Calu3 (cell line): ENCODE measurements around the gene OTP. TPM values are rescaled to one million over a fixed set of nuclear protein-coding genes. Genes with fewer than 3 reads are reported as not detected.
"Not testable (repeated sequence)": the region's sequence is repeated elsewhere in the genome, so short reads cannot be mapped to it uniquely, and the experiment has no call there.

Experiments
- BruUV-seq: library from RNA; stranded (reverse); fragments of 400-500 nt; replicated peaks from 2 replicates; lab custom pipeline; 2021; lab: Mats Ljungman, UMichigan
- CTCF ChIA-PET: fragments of 300-600 bp; sonication (Branson Sonifier 250); formaldehyde crosslinking; loops from one replicate; lab custom pipeline; 2022; ENCODE audit warnings: antibody characterized with exemption; lab: Charles Lee
- DNase-seq: peaks from one replicate; pipeline ENCODE4 v3.0.0; 2022
- H3K27ac Mint-ChIP-seq: one replicate; pipeline ENCODE4 v1.8.0; 2022; ENCODE audit warnings: mixed read lengths; ENCODE audit not compliant: unreplicated experiment
- H3K27me3 Mint-ChIP-seq: one replicate; pipeline ENCODE4 v1.8.0; 2022; ENCODE audit warnings: mixed read lengths; ENCODE audit not compliant: unreplicated experiment
- H3K36me3 Mint-ChIP-seq: one replicate; pipeline ENCODE4 v1.8.0; 2022; ENCODE audit warnings: mild to moderate bottlenecking, moderate library complexity, mixed read lengths; ENCODE audit not compliant: insufficient read depth, unreplicated experiment
- H3K4me1 Mint-ChIP-seq: one replicate; pipeline ENCODE4 v1.8.0; 2022; ENCODE audit warnings: mild to moderate bottlenecking, low read depth, mixed read lengths; ENCODE audit not compliant: unreplicated experiment
- H3K4me3 Mint-ChIP-seq: one replicate; pipeline ENCODE4 v1.8.0; 2022; ENCODE audit warnings: mild to moderate bottlenecking, low read depth, moderate library complexity, mixed read lengths; ENCODE audit not compliant: unreplicated experiment
- H3K9me3 Mint-ChIP-seq: one replicate; pipeline ENCODE4 v1.8.0; 2022; ENCODE audit warnings: low read depth, mixed read lengths; ENCODE audit not compliant: unreplicated experiment
- CTCF ChIP-seq: fragments of 200-600 bp; IDR thresholded peaks from one replicate; pipeline ENCODE4 v1.8.0; 2022; ENCODE audit warnings: antibody characterized with exemption; ENCODE audit not compliant: unreplicated experiment
- intact Hi-C: fragments of 100-400 bp; cut with micrococcal nuclease; formaldehyde crosslinking; loops from one replicate; pipeline ENCODE4 v1.10.0; 2022; ENCODE audit not compliant: unreplicated experiment
- total RNA-seq: library from RNA; stranded (reverse); gene quantifications from 2 replicates; pipeline ENCODE4 v1.2.3, GENCODE V29; 2022

The OTP gene
- total RNA-seq, 1 experiment from 2014 or later = 0.12 TPM

GRCh38 chr5:77588175-77588574 lies 50.3 kb downstream of the OTP start:
- Mint-ChIP-seq H3K4me1 (no peaks in the 10 kb centered on the region), H3K9me3 (peaks cover 5% of the 10 kb centered on the region), H3K27me3 (peaks cover 35% of the 10 kb centered on the region), H3K4me3 (no peak overlapping the region), H3K36me3 (no peaks in the 10 kb centered on the region), H3K27ac (no peak overlapping the region)
- no TSS peak for BruUV-seq
- CTCF ChIA-PET = no interaction called here
- no peak for TF ChIP-seq CTCF
- intact Hi-C loops = no loop called here
- DNase-seq = no peak

GRCh38 chr5:77586101-77586500 lies 52.4 kb downstream of the OTP start:
- intact Hi-C loops = no loop called here
- Mint-ChIP-seq H3K9me3 (no peaks in the 10 kb centered on the region), H3K4me3 (no peak overlapping the region), H3K36me3 (no peaks in the 10 kb centered on the region), H3K27ac (no peak overlapping the region), H3K27me3 (peaks cover 35% of the 10 kb centered on the region), H3K4me1 (no peaks in the 10 kb centered on the region)
- no TSS peak for BruUV-seq
- CTCF ChIA-PET = interaction anchor here (0.7 kb wide), 1 partner anchor 86 kb away, joined by 3 read pairs; no protein-coding TSS in a partner anchor
- DNase-seq = no peak
- no peak for TF ChIP-seq CTCF

- H3K27ac Mint-ChIP-seq, BruUV-seq, H3K4me3 Mint-ChIP-seq, intact Hi-C loops, H3K9me3 Mint-ChIP-seq, CTCF ChIA-PET, H3K4me1 Mint-ChIP-seq, H3K36me3 Mint-ChIP-seq, DNase-seq: not testable (repeated sequence)
- peaks cover 21% of the 10 kb centered on the region for H3K27me3 Mint-ChIP-seq
Measured at GRCh38 chr5:77582143-77582542, 56.4 kb downstream of the OTP start.

Other genes starting within 250 kb of the OTP start
- gene WDR41, start 146.4 kb downstream of the OTP start, total RNA-seq = 26.5 and 35.4 TPM in 2 replicates
- gene TBCA, start 137.6 kb upstream of the OTP start, total RNA-seq = 293 and 310 TPM in 2 replicates